Stimulated activated naive CD4-positive, alpha-beta T cell (primary cell): ENCODE data around the gene ILDR1.

Source experiments
- DNase-seq, 6 experiments: peaks; one replicate each; lab custom pipeline; 2025; lab: John Stamatoyannopoulos, UW

Gene ILDR1

GRCh38 chr3:122019493-122019892 lies 2.6 kb downstream of the ILDR1 start:
- no peak for DNase-seq

DNA sequence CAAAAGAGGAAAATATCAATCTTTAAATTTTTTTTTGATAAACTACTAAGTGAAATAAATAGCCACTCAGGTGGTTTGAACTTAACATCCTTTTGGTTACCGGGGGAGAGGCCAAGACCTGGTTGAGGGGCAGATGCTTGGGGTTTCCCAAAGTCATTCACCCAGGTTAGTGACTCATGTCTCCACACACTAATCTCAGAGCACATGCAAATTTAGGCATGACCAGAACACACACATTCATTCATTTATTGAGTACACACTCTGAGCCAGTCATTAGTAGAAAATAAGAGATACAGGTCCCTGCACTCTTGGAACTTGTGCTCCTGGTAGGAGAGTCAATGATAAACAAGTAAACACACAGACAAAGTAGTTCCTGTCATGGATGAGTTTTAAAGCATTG lies 7.3 kb downstream of the ILDR1 start:
- DNase-seq, result no peak

- DNase-seq, result no peak
Observed at GRCh38 chr3:122013448-122013925, 8.6 kb downstream of the ILDR1 start.

- no peak for DNase-seq
Observed at GRCh38 chr3:122012821-122013220, 9.2 kb downstream of the ILDR1 start.

DNA sequence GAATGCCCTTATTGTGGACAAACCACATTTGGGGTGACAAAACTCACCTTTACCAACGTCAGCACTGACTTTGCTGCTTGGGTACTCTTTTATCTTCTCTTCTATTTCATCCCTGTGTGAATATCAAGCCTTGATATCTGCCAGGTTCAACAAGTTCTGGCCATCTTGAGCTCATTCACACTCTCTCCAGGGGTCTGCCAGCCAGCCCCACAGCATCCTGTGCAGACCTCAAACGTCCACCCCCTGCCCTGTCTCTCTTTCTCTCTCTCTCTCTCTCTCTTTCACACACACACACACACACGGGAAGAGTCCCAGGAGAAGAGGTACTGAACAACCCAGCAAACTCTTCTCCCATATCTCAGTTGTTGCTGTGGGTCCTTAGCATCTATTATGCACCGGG lies 10.7 kb downstream of the ILDR1 start:
- no peak for DNase-seq

GRCh38 chr3:122010506-122010905 lies 11.5 kb downstream of the ILDR1 start:
- no peak for DNase-seq

- DNase-seq, result no peak
Observed at GRCh38 chr3:122008166-122008565, 13.9 kb downstream of the ILDR1 start.

DNA sequence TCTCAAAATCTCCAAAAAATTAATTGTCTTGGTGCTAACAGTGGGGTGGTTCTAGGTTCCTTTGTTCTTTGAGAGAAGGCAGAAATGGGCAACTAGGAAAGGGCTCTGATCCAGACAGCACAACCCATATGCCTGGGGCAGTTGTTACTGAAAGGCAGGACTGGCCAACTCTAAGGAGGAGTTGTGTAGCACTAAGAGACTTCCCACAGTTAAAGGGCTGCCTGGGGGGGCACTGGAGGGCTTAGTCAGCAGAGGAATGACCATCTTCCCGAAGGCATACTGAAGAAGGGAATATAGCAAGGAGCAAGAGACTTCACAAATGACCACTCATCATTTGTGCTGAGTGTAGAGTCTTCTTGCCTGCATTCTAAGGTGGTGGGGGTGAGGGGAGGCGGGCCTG lies 15.8 kb downstream of the ILDR1 start:
- no peak for DNase-seq

DNA sequence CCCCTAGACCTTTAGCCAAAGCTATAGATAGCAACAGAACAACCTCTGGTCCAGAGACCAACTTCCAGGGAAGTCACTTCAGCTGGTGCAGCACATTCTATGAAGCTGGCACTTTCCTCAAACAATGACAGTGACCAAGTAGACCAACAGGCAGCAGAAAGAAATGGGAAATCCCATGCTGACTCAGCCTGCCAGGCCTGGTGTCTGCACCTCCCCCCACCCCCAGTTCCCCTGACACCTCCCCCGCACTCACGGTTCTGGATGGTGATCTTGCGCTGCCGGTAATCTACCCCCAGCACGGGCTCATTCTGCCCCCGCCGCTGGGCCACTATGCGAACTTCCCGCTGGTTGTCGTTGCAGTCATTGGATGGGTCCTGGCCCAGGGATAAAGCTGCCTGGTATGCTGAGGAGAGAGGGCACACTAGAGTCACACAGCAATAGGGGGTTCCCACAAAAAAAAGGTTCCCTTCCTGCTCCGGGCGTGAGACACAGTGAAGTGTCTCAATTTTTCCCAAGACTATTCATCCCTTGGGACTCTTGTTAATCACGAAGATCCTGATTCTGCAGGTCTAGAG lies 17.0 kb downstream of the ILDR1 start:
- DNase-seq, result no peak

GRCh38 chr3:122004107-122004506 lies 17.9 kb downstream of the ILDR1 start:
- no peak for DNase-seq

- DNase-seq, result no peak
Observed at GRCh38 chr3:122003606-122004005, 18.4 kb downstream of the ILDR1 start.

DNA sequence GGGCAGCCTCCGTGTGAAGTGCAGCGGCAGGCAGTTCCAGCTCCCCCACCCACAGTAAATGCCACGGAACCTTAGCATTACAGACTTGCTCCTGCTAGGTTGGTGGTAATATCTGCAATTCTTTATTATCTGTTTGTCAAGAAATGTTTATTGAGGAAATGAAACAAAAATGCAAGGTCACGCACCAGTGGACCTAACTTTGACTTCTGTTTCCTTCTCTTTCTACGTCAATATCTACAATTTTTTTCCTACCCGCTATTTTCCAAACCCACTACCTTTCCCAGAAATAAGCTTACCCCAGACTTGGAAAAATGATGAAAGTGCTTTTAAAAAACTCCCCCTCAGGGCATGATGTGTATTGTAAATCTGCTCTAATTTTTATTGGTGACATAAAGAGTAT lies 18.9 kb downstream of the ILDR1 start:
- DNase-seq, result no peak

GRCh38 chr3:122002611-122003010 lies 19.4 kb downstream of the ILDR1 start:
- no peak for DNase-seq

- no peak for DNase-seq
Observed at GRCh38 chr3:122001892-122002291, 20.2 kb downstream of the ILDR1 start.

GRCh38 chr3:122000936-122001605 lies 21.0 kb downstream of the ILDR1 start:
- no peak for DNase-seq

GRCh38 chr3:121999931-122000330 lies 22.1 kb downstream of the ILDR1 start:
- no peak for DNase-seq

DNA sequence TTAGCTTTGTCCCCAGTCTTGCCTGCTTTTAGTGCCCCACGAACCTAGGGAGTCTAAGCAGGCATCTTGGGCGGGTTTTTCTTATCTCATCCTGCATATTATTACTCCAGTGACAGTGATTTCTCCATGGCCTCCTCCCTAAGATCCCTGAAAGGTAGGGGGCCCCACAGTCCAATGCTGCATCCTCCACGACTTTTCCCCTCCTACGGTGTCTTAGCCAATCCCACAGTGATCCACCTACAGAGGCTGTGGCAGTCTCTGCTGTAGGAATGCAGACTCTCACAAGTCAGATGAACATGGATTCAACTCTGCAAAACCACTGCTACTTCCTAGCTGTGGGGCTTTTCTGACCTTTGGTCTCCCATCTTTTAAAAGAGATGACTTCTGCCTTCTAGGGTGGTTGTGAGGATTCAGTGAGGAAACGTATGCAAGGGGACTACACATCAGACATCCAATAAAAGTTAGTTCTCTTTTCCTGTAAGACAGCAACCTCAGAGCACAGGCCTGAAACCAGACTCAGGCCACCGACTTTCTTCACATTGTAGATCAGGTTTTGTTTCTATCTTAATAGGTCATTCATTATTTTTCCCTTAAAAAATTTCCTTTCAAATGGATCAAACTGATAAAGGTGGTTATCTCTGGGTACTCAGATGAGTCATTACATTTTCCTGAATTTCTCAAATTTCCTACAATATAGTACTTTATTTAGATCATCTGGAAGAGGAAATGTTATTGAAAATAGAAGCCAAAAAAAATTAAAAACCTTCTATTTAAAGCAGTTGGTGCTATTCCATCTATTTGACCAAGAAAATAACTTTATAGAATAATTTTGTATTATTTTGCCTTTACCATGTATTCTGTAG lies 23.2 kb downstream of the ILDR1 start:
- DNase-seq, result no peak

DNA sequence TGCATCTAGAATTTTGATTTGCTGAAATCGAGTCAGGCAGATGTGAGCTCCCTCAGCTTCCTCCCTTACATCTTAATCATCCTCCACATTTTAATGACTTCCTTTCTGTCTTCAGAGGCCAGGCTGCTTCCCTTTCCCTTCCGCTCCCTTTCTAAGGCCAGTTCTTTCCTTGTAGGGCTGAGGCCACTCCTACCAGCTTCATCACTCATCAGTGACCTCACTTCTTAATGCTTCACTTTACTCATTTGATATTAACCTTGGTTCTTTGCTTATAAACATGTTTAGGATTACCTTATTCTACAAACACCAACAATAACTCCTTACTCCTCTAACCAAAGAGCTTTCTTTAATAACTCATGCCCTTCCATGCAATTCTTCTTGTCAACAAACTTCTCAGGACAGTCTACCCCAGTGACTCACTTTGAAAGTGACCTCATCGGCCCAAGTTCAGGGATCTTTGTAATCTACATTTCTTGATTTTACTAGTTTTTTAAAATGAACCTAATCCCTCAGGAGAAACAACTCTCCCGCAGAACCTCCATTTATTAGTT lies 23.9 kb downstream of the ILDR1 start:
- DNase-seq, result no peak

GRCh38 chr3:121997372-121997771 lies 24.7 kb downstream of the ILDR1 start:
- DNase-seq, result no peak

DNA sequence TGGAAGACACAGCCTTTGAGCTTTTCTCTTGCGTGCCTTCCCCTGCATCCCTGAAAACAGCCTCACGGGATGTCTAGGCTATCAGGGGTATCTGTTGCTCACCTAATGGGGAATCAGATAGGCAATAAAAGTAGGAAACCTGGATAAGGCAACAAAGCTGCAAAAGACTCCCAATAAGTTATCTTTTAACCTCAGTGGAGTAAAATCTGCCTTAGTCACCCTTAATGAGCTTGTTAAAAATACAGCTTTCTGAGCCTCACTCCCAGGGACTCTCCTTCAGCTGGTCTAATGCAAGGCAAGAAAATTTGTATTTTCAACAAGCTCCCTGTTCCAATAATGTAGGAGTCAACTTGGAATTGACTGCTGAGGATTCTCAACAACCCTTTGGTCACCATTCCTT lies 25.6 kb downstream of the ILDR1 start:
- no peak for DNase-seq

- DNase-seq, result peak in 2 of 6 experiments; percentile 8 to 14
Observed at GRCh38 chr3:121995161-121996137, 26.6 kb downstream of the ILDR1 start.
